ENCODE results near the gene TMUB2.

The TMUB2 gene

DNA sequence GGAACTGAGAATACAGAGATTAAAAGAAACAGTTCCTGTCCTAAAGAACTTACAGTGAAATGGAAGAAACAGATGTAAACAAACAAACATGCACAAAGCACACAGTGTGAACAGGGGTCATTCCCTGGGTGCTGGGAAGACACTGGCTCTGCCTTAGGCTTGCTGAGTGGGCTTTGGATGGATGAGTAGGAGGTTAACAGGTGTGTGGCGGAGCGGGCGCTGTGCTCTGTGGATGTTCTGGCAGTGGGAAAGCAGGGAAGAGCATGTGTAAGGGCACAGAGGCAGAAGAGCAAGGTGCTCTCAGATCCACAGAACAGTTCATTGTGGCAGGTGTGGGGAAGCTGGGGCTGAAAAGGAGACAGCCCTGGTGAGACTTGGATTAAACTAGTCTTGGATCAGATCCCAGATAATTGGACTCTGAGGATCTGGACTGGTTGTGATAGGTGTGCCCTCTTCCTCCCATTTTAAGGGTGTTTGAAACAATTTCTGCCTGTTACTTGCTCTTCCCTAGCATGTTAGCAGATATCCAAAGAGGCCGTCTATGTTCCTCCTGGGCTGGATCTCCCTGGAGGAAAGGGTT is 36.9 kb upstream of the TMUB2 start:
- no peak for TF ChIP-seq CTCF (conservative IDR thresholded peaks at IDR 0.05; ENCODE audit: low read length)
- DNase-seq (ENCODE audit: low read depth) = no peak

GRCh38 chr17:44152875-44153274 is 33.9 kb upstream of the TMUB2 start:
- H3K4me3 ChIP-seq (ENCODE audit: low read length) = no peak overlapping the region
- DNase-seq (ENCODE audit: low read depth) = no peak
- no peak for TF ChIP-seq CTCF (conservative IDR thresholded peaks at IDR 0.05; ENCODE audit: low read length)

More for the DNA sequence above, 36.9 kb upstream of the TMUB2 start:
- H3K4me3 ChIP-seq (ENCODE audit: low read length) = no peak overlapping the region

DNA sequence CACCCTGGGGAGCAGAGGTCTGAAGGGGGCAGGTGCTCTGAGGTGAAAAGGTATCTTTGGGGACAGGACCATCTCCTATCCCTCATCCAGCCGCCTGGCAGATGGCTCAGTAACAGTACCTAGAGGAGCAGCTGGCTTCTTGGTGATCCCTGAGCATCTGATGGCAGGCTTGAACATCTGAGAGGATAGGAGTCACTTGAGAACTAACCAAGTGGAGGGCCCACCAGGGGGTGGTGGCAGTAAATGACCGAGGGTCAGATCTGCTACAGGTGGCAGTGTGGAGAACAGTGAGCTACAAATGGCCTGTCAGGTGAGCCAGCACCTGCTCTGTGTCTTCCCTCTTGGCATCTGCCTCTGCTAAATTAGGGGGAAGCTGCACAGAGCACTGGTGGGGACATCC is 31.3 kb upstream of the TMUB2 start:
- no peak overlapping the region for H3K4me3 ChIP-seq (ENCODE audit: low read length)
- no peak for TF ChIP-seq CTCF (conservative IDR thresholded peaks at IDR 0.05; ENCODE audit: low read length)
- DNase-seq (ENCODE audit: low read depth) = no peak

DNA sequence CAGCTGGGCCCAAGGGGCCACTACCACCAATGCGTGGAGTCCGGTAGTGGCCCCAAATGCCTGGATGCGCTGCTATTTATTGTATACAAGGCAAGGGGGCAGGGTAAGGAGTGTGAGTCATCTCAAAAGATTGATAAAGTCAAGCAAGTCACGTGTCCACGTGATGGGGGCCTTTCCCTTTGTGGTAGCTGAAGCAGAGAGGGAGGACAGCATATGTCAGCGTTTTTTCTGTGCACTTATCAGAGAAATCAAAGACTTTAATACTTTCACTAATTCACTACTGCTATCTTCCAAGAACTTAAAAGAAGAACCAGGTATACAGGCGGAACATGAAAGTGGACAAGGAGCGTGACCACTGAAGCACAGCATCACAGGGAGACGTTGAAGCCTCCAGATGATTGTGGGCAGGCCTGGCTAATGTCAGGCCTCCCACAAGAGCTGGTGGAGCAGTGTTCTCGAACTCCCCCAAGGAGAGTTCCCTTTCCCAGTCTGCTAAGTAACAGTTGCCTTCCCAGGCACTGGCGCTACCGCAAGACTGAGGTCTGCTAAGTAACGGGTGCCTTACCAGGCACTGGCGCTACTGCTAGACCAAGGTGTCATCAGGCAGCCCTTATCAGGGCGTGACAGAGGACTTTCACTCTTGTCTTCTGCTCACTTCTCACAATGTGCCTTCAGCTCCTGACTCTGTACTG is 27.1 kb upstream of the TMUB2 start:
- TF ChIP-seq CTCF (conservative IDR thresholded peaks at IDR 0.05; ENCODE audit: low read length) = no peak
- no peak for DNase-seq (ENCODE audit: low read depth)

DNA sequence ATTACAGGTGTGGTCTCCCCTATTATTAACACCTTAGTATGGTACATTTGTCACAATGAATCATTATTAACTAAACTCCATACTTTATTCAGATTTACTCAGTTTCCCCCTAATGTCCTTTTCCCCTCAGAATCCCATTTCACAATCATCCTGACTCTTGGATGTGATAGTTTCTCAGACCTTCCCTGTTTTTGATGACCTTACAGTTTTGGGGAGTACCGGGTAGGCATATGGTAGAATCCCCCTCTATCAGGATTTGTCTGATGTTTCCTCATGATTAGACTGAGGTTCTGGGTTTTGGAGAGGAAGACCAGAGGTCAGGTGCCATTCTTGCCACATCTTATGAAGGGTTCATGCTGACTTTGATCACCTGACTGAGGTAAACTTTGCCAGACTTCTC is 22.3 kb upstream of the TMUB2 start:
- TF ChIP-seq CTCF (conservative IDR thresholded peaks at IDR 0.05; ENCODE audit: low read length) = no peak
- no peak overlapping the region for H3K4me3 ChIP-seq (ENCODE audit: low read length)
- no peak for DNase-seq (ENCODE audit: low read depth)

More for the DNA sequence above, 27.1 kb upstream of the TMUB2 start:
- H3K4me3 ChIP-seq (ENCODE audit: low read length) = no peak overlapping the region

GRCh38 chr17:44167181-44167861 is 19.5 kb upstream of the TMUB2 start:
- no peak overlapping the region for H3K4me3 ChIP-seq (ENCODE audit: low read length)
- TF ChIP-seq CTCF (conservative IDR thresholded peaks at IDR 0.05; ENCODE audit: low read length) = no peak
- DNase-seq (ENCODE audit: low read depth) = no peak

GRCh38 chr17:44170135-44170498 is 16.7 kb upstream of the TMUB2 start:
- H3K4me3 ChIP-seq (ENCODE audit: low read length) = no peak overlapping the region
- no peak for DNase-seq (ENCODE audit: low read depth)
- TF ChIP-seq CTCF (conservative IDR thresholded peaks at IDR 0.05; ENCODE audit: low read length) = no peak

Measured in AG10803 (cell line).